Vagina (tissue), 2 donors: ENCODE measurements around the gene POC1A.

ENCODE experiments used
- CTCF ChIP-seq, 3 experiments: fragments of 450-650 bp in 2 of 3; fragments of 200-600 bp in 1 of 3; sonication (generic) in 1 of 3; IDR thresholded peaks; one replicate each; pipeline ENCODE4 v1.5.1; 2017 to 2019; ENCODE audit warnings: antibody characterized with exemption in 3 of 3, mild to moderate bottlenecking in 2 of 3, moderate library complexity in 2 of 3
- POLR2A ChIP-seq, 2 donors: fragments of 450-650 bp; IDR thresholded peaks; one replicate each; pipeline ENCODE4 v1.6.1; 2017; ENCODE audit warnings: antibody characterized with exemption in 2 of 2, mild to moderate bottlenecking in 2 of 2, moderate library complexity in 2 of 2
- POLR2AphosphoS5 ChIP-seq, 2 donors: sonication (generic); formaldehyde crosslinking; IDR thresholded peaks; one replicate each; pipeline ENCODE4 v1.9.0; 2017; ENCODE audit warnings: antibody characterized with exemption in 2 of 2, mild to moderate bottlenecking in 2 of 2, low read depth in 1 of 2; ENCODE audit not compliant: insufficient read depth in 1 of 2

GRCh38 chr3:52090131-52090932, 63.9 kb downstream of the POC1A start:
- no peak for TF ChIP-seq POLR2A (IDR thresholded peaks at IDR 0.05)
- TF ChIP-seq CTCF (IDR thresholded peaks at IDR 0.05), result no peak
- TF ChIP-seq POLR2AphosphoS5 (IDR thresholded peaks at IDR 0.05; ENCODE audit: insufficient read depth in 1 of 2, low read depth in 1 of 2), result peak in 1 of 2 donors; percentile 38
